HG03469 (cell line): Measurements from ENCODE around the gene PERM1.

Source experiments
- ATAC-seq: cut with Tn5 transposase; IDR thresholded peaks from one replicate; pipeline ENCODE4 v1.9.1; 2021; ENCODE audit warnings: mild to moderate bottlenecking, moderate library complexity, moderate number of reproducible peaks; ENCODE audit not compliant: unreplicated experiment

The PERM1 gene

GRCh38 chr1:936348-937264 lies 45.3 kb downstream of the PERM1 start:
- ATAC-seq, result no peak

- ATAC-seq, result no peak
Measured at GRCh38 chr1:935751-936231, 46.1 kb downstream of the PERM1 start.

- ATAC-seq, result no peak
Measured at GRCh38 chr1:934991-935750, 46.7 kb downstream of the PERM1 start.

GRCh38 chr1:933603-933940 lies 48.3 kb downstream of the PERM1 start:
- ATAC-seq, result no peak

GRCh38 chr1:932776-933602 lies 48.9 kb downstream of the PERM1 start:
- no peak for ATAC-seq

GRCh38 chr1:932173-932510 lies 49.8 kb downstream of the PERM1 start:
- no peak for ATAC-seq

GRCh38 chr1:931380-932172 lies 50.3 kb downstream of the PERM1 start:
- ATAC-seq, result no peak

- ATAC-seq, result no peak
Measured at GRCh38 chr1:930633-931138, 51.2 kb downstream of the PERM1 start.

GRCh38 chr1:929712-930632 lies 51.9 kb downstream of the PERM1 start:
- no peak for ATAC-seq

- no peak for ATAC-seq
Measured at GRCh38 chr1:928825-929661, 52.9 kb downstream of the PERM1 start.

- no peak for ATAC-seq
Measured at GRCh38 chr1:927748-928147, 54.1 kb downstream of the PERM1 start.

- no peak for ATAC-seq
Measured at GRCh38 chr1:927234-927633, 54.7 kb downstream of the PERM1 start.

GRCh38 chr1:925561-926421 lies 56.1 kb downstream of the PERM1 start:
- no peak for ATAC-seq
